GM19238 (cell line): ENCODE results near the gene NMNAT3.

Experiments used
- DNase-seq: peaks from one replicate; pipeline ENCODE4 v3.0.0; 2011; ENCODE audit warnings: low spot score; ENCODE audit not compliant: insufficient read length

NMNAT3 gene

DNA sequence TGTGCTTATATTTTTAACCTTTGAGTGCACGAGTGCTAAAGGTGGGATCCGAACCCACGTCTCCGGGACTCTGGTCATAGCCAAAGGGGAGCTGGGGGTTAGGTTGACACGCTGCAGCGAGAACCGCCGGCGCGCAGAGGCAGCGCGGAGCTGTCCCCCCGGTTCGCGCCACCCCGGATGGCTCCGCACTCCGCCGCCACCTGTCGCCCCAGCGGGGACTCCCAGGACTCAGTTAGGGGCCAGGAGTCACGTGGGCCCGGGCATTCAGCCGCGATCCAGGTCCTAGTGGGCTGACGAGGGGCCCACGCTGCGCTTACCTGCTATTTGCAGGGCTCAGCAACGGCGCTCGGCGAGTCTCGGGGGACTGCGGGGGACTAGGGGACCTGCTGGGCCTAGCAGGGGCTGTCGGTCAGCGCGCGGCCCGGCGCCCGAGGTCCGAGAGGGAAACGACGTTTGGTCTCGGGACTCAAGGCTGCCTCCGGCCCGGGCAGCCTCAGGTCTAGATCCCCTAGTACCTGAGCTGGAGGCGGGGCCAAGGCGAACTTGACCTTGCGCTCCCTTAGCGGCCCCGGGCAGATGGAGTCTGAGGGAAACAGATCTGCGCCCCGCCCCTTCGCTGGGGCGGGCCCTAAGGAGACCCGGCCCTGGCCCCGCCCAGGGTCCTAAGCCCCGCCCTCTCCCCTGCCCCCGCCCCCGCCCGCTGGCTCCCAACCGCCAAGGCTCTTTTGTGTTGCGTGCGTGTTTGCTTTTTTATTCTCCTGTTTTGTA is at the start of gene NMNAT3:
NMNAT3 (minus strand) TSS at position 585 of the 768 bp plus-strand sequence. CDS start 50,248 bp downstream, outside the sequence.
- DNase-seq, result peak; percentile 57

DNA sequence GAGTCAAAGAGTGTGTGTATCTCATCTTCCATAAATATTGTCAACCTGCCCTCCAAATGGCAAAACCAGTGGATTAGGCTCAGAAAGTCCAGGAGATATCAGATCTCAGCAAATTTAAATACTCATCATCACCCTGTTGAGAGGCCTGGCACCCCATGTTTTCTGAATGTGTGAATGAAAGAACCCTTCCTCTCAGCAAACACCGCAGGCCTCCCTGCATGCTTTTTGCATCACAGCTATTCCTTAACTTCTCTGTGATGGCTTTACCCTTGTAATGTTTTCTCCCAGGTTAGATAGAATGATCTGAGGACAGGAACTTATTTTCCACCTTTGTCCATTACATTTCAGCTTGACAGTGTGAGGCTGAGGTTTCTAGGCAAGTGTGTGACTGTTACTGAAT is 43.6 kb upstream of the NMNAT3 start:
- DNase-seq, result no peak

GRCh38 chr3:139718415-139718814 is 40.6 kb upstream of the NMNAT3 start:
- DNase-seq, result no peak

DNA sequence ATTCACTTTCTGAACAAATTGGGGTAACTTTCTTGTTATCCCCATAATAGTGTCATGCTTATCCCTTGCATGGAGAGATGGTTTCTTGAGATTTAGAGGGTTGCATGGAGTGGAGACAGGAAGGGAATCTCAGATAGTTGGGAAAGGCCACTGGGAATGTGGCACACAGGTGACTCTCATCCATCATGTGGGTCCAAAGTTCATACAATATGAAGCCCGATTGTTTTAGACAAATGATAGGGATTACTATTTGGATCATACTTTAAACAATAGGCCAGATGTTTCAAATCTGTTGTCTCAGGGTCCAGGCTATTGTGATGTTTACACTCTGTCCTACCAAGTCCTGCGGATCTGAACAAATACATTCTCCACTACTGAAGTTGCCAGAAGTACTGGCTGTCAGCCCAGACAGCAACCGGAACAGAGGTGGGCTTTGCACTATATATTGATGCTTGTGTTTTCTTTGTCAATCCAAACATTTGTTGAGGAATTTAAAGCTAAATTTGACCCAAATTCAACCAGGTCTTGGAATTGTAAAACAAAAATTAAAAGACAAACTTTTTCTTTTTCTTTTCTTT is 39.2 kb upstream of the NMNAT3 start:
- no peak for DNase-seq

- DNase-seq, result no peak
Observed at GRCh38 chr3:139715743-139716360, 38.1 kb upstream of the NMNAT3 start.

DNA sequence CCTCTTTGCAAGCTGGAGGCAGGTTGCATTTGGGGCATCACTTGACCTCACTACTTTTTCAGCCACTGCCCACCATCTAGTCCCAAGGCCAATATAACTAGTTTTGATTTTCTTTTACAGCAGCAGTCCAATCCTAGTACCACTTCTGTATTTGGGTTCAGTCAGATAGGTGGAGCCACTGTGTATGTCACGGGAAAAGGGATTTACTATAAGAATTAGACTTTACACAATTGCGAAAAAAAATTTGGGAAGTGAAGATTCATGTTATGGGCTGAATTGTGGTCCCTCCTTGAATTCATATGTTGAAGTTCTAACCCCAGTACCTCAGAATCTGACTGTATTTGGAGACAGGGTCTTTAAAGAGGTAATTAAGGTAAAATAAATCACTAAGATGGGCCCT is 37.4 kb upstream of the NMNAT3 start:
- no peak for DNase-seq

DNA sequence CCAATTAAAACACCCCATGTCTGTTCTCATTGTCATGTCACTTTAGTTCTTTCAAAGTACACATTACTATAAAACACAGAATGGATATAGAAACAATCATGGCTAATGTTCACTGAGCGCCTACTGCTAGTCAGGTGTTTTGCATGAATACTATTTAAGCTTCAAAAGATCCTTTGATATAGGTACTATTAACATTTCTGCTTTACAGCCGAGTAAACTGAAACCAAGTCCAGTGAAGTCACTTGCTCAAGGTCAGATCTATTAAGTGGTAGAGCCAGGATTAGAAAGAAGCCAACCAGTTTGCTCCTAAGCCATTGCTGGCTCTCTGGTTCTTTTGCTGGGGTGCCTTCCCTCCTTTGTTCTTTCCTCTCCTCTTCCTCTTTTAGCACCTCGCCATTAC is 32.4 kb upstream of the NMNAT3 start:
- DNase-seq, result no peak

- no peak for DNase-seq
Observed at GRCh38 chr3:139705631-139706030, 27.9 kb upstream of the NMNAT3 start.

- DNase-seq, result no peak
Observed at GRCh38 chr3:139696314-139696604, 18.5 kb upstream of the NMNAT3 start.

- DNase-seq, result no peak
Observed at GRCh38 chr3:139695426-139696313, 17.9 kb upstream of the NMNAT3 start.

DNA sequence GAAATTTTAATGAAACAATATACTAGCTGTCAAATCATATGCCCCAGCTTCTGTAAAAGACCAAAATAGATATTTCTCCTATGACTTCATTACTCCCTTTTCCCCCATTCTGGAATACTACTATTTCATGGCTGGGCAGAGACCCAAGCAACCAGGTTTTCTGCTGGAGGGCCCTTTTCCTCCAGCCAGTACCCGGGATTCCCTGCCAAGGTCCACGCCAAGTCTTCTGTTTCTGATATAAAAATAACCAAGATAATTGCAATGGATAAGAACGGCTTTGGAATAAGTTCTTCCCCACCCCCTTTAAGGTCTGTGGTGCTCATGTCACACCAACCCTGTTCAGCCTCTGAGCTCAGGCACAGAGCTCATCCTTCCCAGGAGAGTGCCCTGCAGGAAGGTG is 17.2 kb upstream of the NMNAT3 start:
- DNase-seq, result no peak

- no peak for DNase-seq
Observed at GRCh38 chr3:139694542-139694941, 16.8 kb upstream of the NMNAT3 start.

DNA sequence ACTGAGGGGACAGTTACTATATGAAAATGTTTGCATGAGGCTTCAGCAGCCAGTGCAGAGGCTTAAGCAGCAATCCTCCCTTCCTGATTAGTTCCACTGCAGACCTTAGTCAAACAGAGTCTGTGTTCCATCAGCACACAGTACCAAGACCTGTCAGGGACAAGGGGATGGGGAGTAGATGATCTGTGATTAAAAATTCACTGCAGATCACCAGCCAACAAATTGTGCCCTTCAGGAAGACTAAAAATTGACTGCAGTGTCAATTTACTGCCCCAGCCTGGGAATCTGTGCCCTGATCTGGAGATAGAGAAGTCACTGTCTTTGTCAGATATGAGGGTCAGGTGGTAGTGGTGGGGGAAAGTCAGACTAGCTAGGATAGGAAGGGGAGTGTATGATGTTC is 13.8 kb upstream of the NMNAT3 start:
- DNase-seq, result no peak

DNA sequence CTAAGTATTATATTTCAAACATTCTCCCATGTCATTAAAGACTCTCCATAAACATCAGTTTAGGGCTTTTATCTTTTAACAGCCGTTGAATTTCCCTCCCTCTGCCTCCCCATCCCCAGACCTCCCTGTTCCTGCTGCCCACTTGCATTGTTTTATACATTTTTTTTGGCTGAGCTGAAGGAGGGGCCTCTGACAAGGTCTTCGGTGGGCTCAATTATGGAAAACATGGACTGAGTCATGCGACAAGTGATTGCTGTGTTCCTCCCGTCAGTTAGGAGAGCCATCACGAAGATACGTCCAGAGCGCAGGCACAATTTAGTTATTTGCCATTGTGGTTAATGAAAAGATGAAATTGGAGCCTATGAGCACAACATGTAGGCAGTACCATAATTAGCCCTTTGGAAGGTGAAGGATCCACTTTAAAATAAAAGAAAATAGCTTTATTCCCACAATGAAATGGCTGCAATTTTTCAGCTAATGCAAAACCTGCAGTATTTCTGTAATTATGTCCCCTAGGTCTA is 12.0 kb upstream of the NMNAT3 start:
- no peak for DNase-seq

DNA sequence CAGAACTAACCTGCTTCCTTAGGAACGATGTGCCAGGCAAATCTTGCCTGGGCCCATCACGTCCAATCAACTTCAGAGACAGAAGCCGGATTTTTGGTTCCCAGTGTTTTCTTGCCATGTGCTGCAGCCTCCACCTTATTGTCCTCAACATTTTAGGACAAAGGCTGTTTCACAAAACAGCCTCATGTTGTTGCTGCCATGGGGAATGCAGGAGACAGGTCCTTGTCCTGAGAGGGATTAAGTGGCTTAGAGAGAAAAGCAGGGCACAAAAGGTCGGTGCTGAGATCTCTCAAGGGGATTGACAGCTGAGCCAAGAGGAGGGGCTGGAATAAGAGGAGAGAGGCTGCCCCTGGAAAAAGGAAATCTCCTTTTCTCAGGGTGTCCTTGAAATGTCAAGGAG is 11.3 kb upstream of the NMNAT3 start:
- DNase-seq, result no peak

DNA sequence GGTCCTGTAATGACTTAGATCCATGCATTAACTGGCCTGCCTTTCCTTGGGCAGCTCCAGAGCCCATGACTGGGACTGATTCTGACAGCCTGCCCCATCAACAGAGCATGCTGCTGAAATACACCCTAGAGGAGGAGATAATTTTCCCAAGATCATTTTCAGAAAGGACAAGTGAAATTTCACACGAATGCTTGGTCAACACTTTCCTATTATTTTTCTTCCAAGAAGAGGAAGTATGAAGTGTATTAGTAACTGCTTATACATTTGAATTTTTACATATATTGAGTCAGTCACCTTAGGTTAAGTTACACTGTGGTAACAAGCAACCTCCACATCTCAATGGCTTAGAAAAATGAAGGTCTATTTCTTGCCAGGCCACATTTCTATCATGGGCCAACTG is 9.7 kb upstream of the NMNAT3 start:
- DNase-seq, result no peak

GRCh38 chr3:139686624-139687023 is 8.9 kb upstream of the NMNAT3 start:
- DNase-seq, result no peak

DNA sequence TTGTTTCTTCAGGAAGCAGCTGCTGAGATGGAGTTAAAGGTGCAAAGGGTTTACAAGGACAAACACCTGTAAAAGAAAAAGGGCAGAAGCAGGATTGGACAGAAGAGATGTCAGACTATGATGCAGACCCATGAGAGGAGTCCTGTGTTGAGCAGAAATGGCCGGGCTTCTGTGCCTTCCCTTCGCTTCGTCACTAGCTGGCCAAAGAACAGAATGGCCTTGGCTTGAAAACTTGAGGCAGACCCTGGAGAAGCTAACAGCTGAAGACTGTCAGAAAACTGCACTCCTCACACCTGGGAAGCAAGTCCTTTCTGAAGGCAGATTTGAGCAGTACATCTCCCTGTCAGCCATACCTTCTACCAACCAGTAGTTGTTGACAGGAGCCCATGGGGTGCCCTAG is 8.4 kb upstream of the NMNAT3 start:
- no peak for DNase-seq

DNA sequence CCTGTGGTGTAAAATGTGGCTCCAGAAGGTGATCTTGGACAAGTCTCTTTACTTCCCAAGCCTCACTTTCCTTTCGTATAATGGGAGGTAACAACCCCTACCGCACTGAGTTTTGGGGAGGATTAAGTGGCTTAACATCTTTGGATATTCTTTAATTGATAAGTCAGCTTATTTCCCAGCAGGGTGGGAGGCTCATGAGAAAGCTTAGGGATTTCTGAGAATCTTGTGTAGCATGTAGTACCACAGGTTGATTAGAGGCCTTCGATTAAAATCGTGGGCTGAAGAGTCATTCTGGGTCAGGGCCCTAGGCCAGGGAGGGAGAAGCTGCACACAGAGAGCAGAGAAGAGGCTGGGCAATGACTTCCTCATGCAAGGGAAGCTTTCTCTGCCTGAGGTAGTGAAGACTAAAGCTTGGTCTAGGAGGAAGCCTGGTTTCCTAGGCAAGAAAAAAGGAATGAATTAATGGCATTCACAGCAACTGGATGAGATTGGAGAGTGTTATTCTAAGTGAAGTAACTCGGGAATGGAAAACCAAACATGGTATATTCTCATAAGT is 1.5 kb upstream of the NMNAT3 start:
- no peak for DNase-seq

GRCh38 chr3:139676632-139677387 is 962 bp downstream of the NMNAT3 start:
- no peak for DNase-seq

- no peak for DNase-seq
Observed at GRCh38 chr3:139676108-139676507, 1.7 kb downstream of the NMNAT3 start.
